ENCODE measurements around the gene ZFTA.

DNA sequence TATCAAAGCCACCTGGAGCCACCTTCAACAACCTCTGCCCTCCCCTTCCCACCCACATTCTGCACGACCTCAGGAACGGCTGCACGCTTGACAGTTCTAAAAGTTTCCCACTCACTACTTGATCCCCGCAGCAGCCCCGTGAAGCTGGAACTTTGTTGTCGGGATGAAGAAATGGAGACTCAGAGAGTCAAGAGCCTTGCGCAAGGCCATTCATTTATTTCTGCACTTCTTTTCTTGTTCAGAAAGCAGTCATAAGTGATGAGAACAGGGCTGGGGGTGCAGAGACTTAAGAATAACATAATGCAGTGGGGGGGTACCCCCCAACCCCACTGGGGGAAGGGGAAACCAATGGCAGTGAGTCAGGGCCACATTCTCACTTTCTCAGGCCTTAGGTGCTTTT is 2.2 kb upstream of the ZFTA start:
- TF ChIP-seq CTCF (IDR thresholded peaks at IDR 0.05 in 8 of 11, conservative IDR thresholded peaks at IDR 0.05 in 3 of 11), result no peak
- no peak for TF ChIP-seq POLR2A (IDR thresholded peaks at IDR 0.05)

Measured in spleen (tissue), 7 donors.